Adrenal gland (tissue), 12 donors: ENCODE measurements around the gene FOXK2. TPM values are rescaled to one million over a fixed set of nuclear protein-coding genes. Genes with fewer than 3 reads are reported as not detected.

Experiments used
- DNase-seq, 7 donors: peaks; one replicate each; pipeline ENCODE4 v3.0.0-alpha.2; 2019 to 2020
- H3K27ac ChIP-seq, 5 donors: fragments of 200-600 bp; sonication (generic) in 4 of 5; 1 replicate in 3 of 5; 2 replicates in 2 of 5; pipeline versions ENCODE4 v1.5.1 to v1.8.0; 2016 to 2020; ENCODE audit warnings: mild to moderate bottlenecking in 1 of 5
- H3K27me3 ChIP-seq: fragments of 200-600 bp; 2 replicates; pipeline ENCODE4 v1.8.0; 2021
- H3K36me3 ChIP-seq, 2 donors: fragments of 200-600 bp; replicated peaks in 1 of 2; 1 replicate in 1 of 2; 2 replicates in 1 of 2; pipeline versions ENCODE4 v1.5.1 to v1.8.0; 2018 to 2022
- H3K4me1 ChIP-seq, 2 donors: fragments of 200-600 bp; replicated peaks in 1 of 2; 1 replicate in 1 of 2; 2 replicates in 1 of 2; pipeline versions ENCODE4 v1.5.1 to v1.8.0; 2018 to 2021
- H3K4me3 ChIP-seq, 4 donors: fragments of 200-600 bp; sonication (generic) in 3 of 4; one replicate each; pipeline ENCODE4 v1.5.1; 2016 to 2018
- H3K9me3 ChIP-seq, 3 donors: fragments of 200-600 bp; sonication (generic) in 1 of 3; replicated peaks in 1 of 3; 1 replicate in 2 of 3; 2 replicates in 1 of 3; pipeline versions ENCODE4 v1.5.1 to v1.8.0; 2016 to 2021
- CTCF ChIP-seq, 6 experiments: fragments of 450-650 bp in 4 of 6; fragments of 200-600 bp in 2 of 6; sonication (generic) in 1 of 6; IDR thresholded peaks; 1 replicate in 5 of 6; 2 replicates in 1 of 6; pipeline versions ENCODE4 v1.5.1 to v1.8.0; 2016 to 2021; ENCODE audit warnings: antibody characterized with exemption in 6 of 6, mild to moderate bottlenecking in 2 of 6, moderate library complexity in 1 of 6
- POLR2A ChIP-seq, 2 donors: fragments of 450-650 bp; IDR thresholded peaks; one replicate each; pipeline ENCODE4 v1.6.1; 2017; ENCODE audit warnings: antibody characterized with exemption in 2 of 2, mild to moderate bottlenecking in 2 of 2, moderate library complexity in 1 of 2
- WGBS, 4 donors: extraction: QIAGEN DNeasy Blood & Tissue Kit in 2 of 4; methylation state at CpG; one replicate each; pipeline versions ENCODE4 v1.1.5 to v1.1.7; 2013 to 2017; 5-methylcytosine and 5-hydroxymethylcytosine counted together
- intact Hi-C, 2 donors: fragments of 100-400 bp; cut with DNase I; formaldehyde crosslinking; loops; one replicate each; pipeline versions ENCODE4 v1.14.1 to v1.15.0; 2022 to 2023
- polyA plus RNA-seq, 3 donors: library from polyadenylated mRNA; stranded (reverse); fragments of 200-250 nt in 2 of 3; fragments of 350-450 nt in 1 of 3; fragmentation: Illumina TruSeq in 1 of 3; extraction: RNeasy Lipid Tissue Mini Kit (QIAGEN cat#74804) in 1 of 3; gene quantifications; one replicate each; pipeline ENCODE4 v1.2.3, GENCODE V29; 2013 to 2014
- total RNA-seq, 9 donors: library from RNA; depleted of rRNA in 4 of 9; stranded (reverse); fragments of >200 nt in 4 of 9; fragments of 120-200 nt in 1 of 9; fragmentation: NEBNext Ultra II Directional in 1 of 9; extraction: Animal tissue kit (Norgen Biotek cat#: 25700) in 1 of 9; gene quantifications; one replicate each; pipeline versions ENCODE4 v1.1.0 to v1.2.4, GENCODE V29; 2013 to 2023
- donor health status: healthy with polysubstance abuse.
- donor health status: Bipolar disorder and iron deficiency.
- donor health status: DM: yes; HTN: yes; CAD: no.
- donor health status: DM: no; HTN: no; CAD: no.
- donor health status: DM: no; HTN: no; CAD: no.
- donor health status: DM: yes; HTN: yes; CAD: no.

FOXK2 gene
- total and polyA plus RNA-seq, 12 donors, result 30.5 to 138 (median 45.5) TPM

- no peak for TF ChIP-seq CTCF (IDR thresholded peaks at IDR 0.05)
- TF ChIP-seq POLR2A (IDR thresholded peaks at IDR 0.05), result no peak
- WGBS, 4 donors, result 87 to 94% (median 93%) methylated on average over 6 of the region's 6 CpGs
- Histone ChIP-seq H3K36me3 (peaks cover 0 to 97% of the 10 kb centered on the region in 2 donors), H3K4me1 (no peaks in the 10 kb centered on the region), H3K4me3 (no peak overlapping the region), H3K27ac (no peak overlapping the region), H3K9me3 (no peaks in the 10 kb centered on the region), H3K27me3 (no peaks in the 10 kb centered on the region)
- intact Hi-C loops, result no loop called here
- no peak for DNase-seq
These were observed 36.3 kb upstream of the FOXK2 start for GRCh38 chr17:82483204-82483660.

GRCh38 chr17:82483836-82484235 is 35.7 kb upstream of the FOXK2 start:
- Histone ChIP-seq H3K27me3 (no peaks in the 10 kb centered on the region), H3K4me1 (no peaks in the 10 kb centered on the region), H3K27ac (no peak overlapping the region), H3K36me3 (peaks cover 0 to 97% of the 10 kb centered on the region in 2 donors), H3K4me3 (no peak overlapping the region), H3K9me3 (no peaks in the 10 kb centered on the region)
- 84 to 98% (median 92%) methylated on average over 2 to 9 of the region's 9 CpGs for WGBS, 4 donors
- no peak for TF ChIP-seq CTCF (IDR thresholded peaks at IDR 0.05)
- no peak for TF ChIP-seq POLR2A (IDR thresholded peaks at IDR 0.05)
- intact Hi-C loops, result no loop called here
- DNase-seq, result no peak

GRCh38 chr17:82486231-82487094 is 33.1 kb upstream of the FOXK2 start:
- intact Hi-C loops, result no loop called here
- Histone ChIP-seq H3K27ac (no peak overlapping the region), H3K9me3 (no peaks in the 10 kb centered on the region), H3K36me3 (peaks cover 0 to 71% of the 10 kb centered on the region in 2 donors), H3K4me1 (no peaks in the 10 kb centered on the region), H3K27me3 (no peaks in the 10 kb centered on the region), H3K4me3 (no peak overlapping the region)
- TF ChIP-seq POLR2A (IDR thresholded peaks at IDR 0.05) (no peak), CTCF (IDR thresholded peaks at IDR 0.05) (no peak)
- DNase-seq, result no peak
- WGBS, 4 donors, result 79 to 82% (median 82%) methylated on average over 12 to 13 of the region's 13 CpGs

- TF ChIP-seq POLR2A (IDR thresholded peaks at IDR 0.05) (no peak), CTCF (IDR thresholded peaks at IDR 0.05) (no peak)
- no peaks in the 10 kb centered on the region for H3K9me3 ChIP-seq
- no peak overlapping the region for H3K27ac ChIP-seq
- no peaks in the 10 kb centered on the region for H3K27me3 ChIP-seq
- 93 to 95% (median 94%) methylated on average over 14 of the region's 14 CpGs for WGBS, 4 donors
- peaks cover 0 to 6% of the 10 kb centered on the region in 2 donors for H3K4me1 ChIP-seq
- DNase-seq, result no peak
- H3K36me3 ChIP-seq, result peaks cover 0 to 58% of the 10 kb centered on the region in 2 donors
- intact Hi-C loops, result no loop called here
- no peak overlapping the region for H3K4me3 ChIP-seq
These were observed 31.6 kb upstream of the FOXK2 start for GRCh38 chr17:82487910-82488309.
